ENCODE data around the gene LPAR5. TPM values are rescaled to one million over a fixed set of nuclear protein-coding genes. Genes with fewer than 3 reads are reported as not detected.

The LPAR5 gene
- total RNA-seq, 2 experiments from 2014 or later, result 2.8 to 3.0 TPM

DNA sequence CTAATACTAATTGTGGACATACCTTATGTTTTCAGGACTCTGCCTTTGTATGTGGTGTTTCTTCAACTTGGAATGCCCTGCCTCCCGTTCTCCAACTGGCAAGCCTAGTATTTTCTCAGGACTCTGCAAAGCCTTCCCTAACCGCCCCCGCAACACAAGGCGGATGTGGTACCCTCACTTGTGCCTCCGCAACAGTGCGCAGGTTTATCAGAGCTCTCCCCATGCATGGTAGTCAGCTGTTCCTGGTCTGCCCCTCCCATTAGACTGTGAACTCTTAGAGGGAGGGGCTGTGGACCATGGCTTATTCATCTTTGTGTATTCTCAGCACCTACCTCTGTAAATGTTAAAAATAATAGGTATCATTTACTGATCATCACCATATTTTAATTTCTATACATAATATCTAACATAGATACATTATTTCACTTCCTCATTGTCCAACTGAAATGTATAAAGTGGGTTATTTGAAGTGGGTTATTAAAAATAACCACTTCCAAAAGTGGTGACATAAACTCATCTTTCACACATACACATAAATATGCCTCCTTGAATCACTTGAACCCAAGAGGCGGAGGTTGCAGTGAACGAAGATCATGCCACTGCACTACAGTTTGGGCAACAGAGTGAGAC is 9.0 kb downstream of the LPAR5 start:
- ATAC-seq (ENCODE audit: poor library complexity) (peak; percentile 31), DNase-seq (peak in 1 of 14 experiments; percentile 40)
- H3K9me3 Mint-ChIP-seq, result no peaks in the 10 kb centered on the region
- TF ChIP-seq, protein P1, sequence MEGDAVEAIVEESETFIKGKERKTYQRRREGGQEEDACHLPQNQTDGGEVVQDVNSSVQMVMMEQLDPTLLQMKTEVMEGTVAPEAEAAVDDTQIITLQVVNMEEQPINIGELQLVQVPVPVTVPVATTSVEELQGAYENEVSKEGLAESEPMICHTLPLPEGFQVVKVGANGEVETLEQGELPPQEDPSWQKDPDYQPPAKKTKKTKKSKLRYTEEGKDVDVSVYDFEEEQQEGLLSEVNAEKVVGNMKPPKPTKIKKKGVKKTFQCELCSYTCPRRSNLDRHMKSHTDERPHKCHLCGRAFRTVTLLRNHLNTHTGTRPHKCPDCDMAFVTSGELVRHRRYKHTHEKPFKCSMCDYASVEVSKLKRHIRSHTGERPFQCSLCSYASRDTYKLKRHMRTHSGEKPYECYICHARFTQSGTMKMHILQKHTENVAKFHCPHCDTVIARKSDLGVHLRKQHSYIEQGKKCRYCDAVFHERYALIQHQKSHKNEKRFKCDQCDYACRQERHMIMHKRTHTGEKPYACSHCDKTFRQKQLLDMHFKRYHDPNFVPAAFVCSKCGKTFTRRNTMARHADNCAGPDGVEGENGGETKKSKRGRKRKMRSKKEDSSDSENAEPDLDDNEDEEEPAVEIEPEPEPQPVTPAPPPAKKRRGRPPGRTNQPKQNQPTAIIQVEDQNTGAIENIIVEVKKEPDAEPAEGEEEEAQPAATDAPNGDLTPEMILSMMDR (IDR thresholded peaks at IDR 0.05), result no peak
- H3K4me1 ChIP-seq (ENCODE audit: insufficient read depth, low read length), result peaks cover 31% of the 10 kb centered on the region
- no peaks in the 10 kb centered on the region for H3K27me3 Mint-ChIP-seq
- H3K4me3 ChIP-seq (ENCODE audit: low read length), result peak overlapping the region; percentile 58
- no peaks in the 10 kb centered on the region for H3K27me3 ChIP-seq (ENCODE audit: control insufficient read depth in 1 of 2, insufficient read depth in 2 of 2, low read length in 2 of 2)
- no peaks in the 10 kb centered on the region for H3K9me3 ChIP-seq (ENCODE audit: control insufficient read depth in 1 of 2, insufficient read depth in 1 of 2, low read length in 2 of 2)
- H3K4me1 Mint-ChIP-seq (ENCODE audit: low read depth), result peaks cover 35% of the 10 kb centered on the region
- H3K4me3 Mint-ChIP-seq, result peak overlapping the region; percentile 88
- peak overlapping the region in 1 of 2 donors; percentile 4 for H3K27ac ChIP-seq (ENCODE audit: low read depth in 1 of 2, low read length in 2 of 2)
- ChIA-PET POLR2A (interaction anchor here (0.6 to 2.8 kb wide), 9 partner anchors 14 to 246 kb away, joined by 3 to 15 read pairs (median 5); partner anchors contain the start of genes COPS7A, NOP2, SPSB2 and ZNF384), CTCF (interaction anchor here (1.1 kb wide), 1 partner anchor 201 kb away, joined by 3 read pairs; the partner anchor contains the start of gene P3H3)
- peaks cover 6% of the 10 kb centered on the region for H3K36me3 Mint-ChIP-seq (ENCODE audit: low read depth)
- intact Hi-C loops (cut with DNase I, micrococcal nuclease), result no loop called here
- peak overlapping the region; percentile 70 for H3K27ac Mint-ChIP-seq
- no peaks in the 10 kb centered on the region for H3K36me3 ChIP-seq (ENCODE audit: insufficient read depth, low read length)

DNA sequence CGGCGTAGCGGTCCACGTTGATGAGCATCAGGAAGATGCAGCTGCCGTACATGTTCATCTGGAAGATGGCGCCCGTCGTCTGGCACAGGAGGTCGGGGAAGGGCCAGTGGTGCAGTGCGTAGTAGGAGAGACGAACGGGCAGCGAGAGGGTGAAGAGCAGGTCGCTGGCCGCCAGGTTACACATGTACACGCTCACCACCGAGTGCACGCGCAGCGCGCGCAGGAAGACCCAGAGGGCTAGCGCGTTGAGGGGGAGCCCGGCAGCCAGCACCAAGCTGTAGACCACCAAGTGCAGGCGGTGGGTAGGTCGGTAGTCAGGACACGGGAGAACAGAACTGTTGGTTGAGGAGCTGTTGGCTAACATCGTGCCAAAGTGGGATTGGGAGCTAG is 14.9 kb downstream of the LPAR5 start:
- POLR2A ChIA-PET, result interaction anchor here (0.7 to 2.9 kb wide), 8 partner anchors 11 to 169 kb away, joined by 3 to 22 read pairs (median 4); partner anchors contain the start of genes CD4 and ZNF384
- Histone ChIP-seq H3K4me1 (ENCODE audit: insufficient read depth, low read length) (peaks cover 13% of the 10 kb centered on the region), H3K9me3 (ENCODE audit: control insufficient read depth in 1 of 2, insufficient read depth in 1 of 2, low read length in 2 of 2) (no peaks in the 10 kb centered on the region), H3K27me3 (ENCODE audit: control insufficient read depth in 1 of 2, insufficient read depth in 2 of 2, low read length in 2 of 2) (no peaks in the 10 kb centered on the region), H3K27ac (ENCODE audit: low read depth in 1 of 2, low read length in 2 of 2) (peak overlapping the region in 1 of 2 donors; percentile 21), H3K4me3 (ENCODE audit: low read length) (peak overlapping the region; percentile 17), H3K36me3 (ENCODE audit: insufficient read depth, low read length) (peaks cover 9% of the 10 kb centered on the region)
- no peaks in the 10 kb centered on the region for H3K27me3 Mint-ChIP-seq
- no peak for DNase-seq
- CTCF ChIA-PET, result interaction anchor here (1.1 to 1.5 kb wide), 4 partner anchors 9 to 103 kb away, joined by 3 to 5 read pairs (median 4); partner anchors contain the start of genes COPS7A and ZNF384
- ATAC-seq (ENCODE audit: poor library complexity), result no peak
- no peaks in the 10 kb centered on the region for H3K9me3 Mint-ChIP-seq
- TF ChIP-seq, protein P1 (IDR thresholded peaks at IDR 0.05), result no peak
- peaks cover 15% of the 10 kb centered on the region for H3K4me1 Mint-ChIP-seq (ENCODE audit: low read depth)
- peak overlapping the region; percentile 70 for H3K4me3 Mint-ChIP-seq
- intact Hi-C loops (cut with DNase I, micrococcal nuclease), result loop anchor here in 1 of 2 experiments (2.0 kb wide), 1 partner anchor 22 kb away; no protein-coding TSS in a partner anchor
- H3K36me3 Mint-ChIP-seq (ENCODE audit: low read depth), result peaks cover 6% of the 10 kb centered on the region
- peak overlapping the region; percentile 65 for H3K27ac Mint-ChIP-seq

DNA sequence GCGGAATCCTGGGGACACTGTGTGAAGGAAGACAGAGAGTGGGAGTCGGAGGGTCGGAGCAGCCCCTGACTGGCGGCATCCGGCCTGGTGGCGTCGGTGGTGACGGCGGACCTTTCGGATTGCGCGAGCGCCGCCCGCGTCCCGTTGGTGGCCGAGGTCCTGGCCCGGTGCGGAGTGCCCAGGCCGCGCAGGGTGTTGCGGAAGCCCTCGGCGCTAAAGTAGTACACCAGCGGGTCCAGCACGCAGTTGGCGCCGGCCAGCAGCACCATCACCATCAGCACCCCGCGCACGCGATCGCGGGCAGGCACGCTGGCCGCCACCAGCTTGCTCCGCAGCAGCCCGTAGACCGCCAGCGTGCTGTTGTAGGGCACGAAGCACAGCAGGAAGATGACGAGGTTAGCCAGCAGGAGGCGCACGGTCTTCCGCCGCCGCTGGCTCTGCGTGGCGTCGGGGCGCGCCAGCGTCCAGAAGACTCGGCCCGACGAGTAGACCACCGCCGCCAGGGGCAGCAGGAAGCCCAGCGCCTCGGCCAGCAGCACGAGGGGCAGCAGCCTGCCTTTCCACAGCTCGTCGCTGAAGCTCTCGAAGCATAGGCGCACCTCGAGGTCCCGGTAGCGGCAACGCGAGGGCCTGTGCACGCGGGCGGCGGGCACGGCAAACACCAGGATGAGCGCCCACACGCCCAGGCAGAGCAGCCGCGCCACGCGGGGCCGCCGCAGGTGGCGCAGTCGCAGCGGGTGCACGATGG is 15.4 kb downstream of the LPAR5 start:
- no peaks in the 10 kb centered on the region for H3K27me3 Mint-ChIP-seq
- ChIA-PET CTCF (interaction anchor here (0.6 to 1.5 kb wide), 6 partner anchors 10 to 104 kb away, joined by 3 to 5 read pairs (median 3); partner anchors contain the start of genes COPS7A and ZNF384), POLR2A (interaction anchor here (0.6 to 2.9 kb wide), 6 partner anchors 12 to 169 kb away, joined by 3 to 22 read pairs (median 6); partner anchors contain the start of genes CD4 and ZNF384)
- Histone ChIP-seq H3K9me3 (ENCODE audit: control insufficient read depth in 1 of 2, insufficient read depth in 1 of 2, low read length in 2 of 2) (no peaks in the 10 kb centered on the region), H3K36me3 (ENCODE audit: insufficient read depth, low read length) (peaks cover 9% of the 10 kb centered on the region), H3K27me3 (ENCODE audit: control insufficient read depth in 1 of 2, insufficient read depth in 2 of 2, low read length in 2 of 2) (no peaks in the 10 kb centered on the region), H3K27ac (ENCODE audit: low read depth in 1 of 2, low read length in 2 of 2) (peak overlapping the region in 1 of 2 donors; percentile 21), H3K4me1 (ENCODE audit: insufficient read depth, low read length) (peaks cover 13% of the 10 kb centered on the region), H3K4me3 (ENCODE audit: low read length) (peak overlapping the region; percentile 17)
- TF ChIP-seq, protein P1 (IDR thresholded peaks at IDR 0.05), result peak; percentile 75
- DNase-seq, result peak in 12 of 14 experiments; percentile 26 to 85 (median 50)
- H3K4me3 Mint-ChIP-seq, result peak overlapping the region; percentile 70
- peak; percentile 75 for ATAC-seq (ENCODE audit: poor library complexity)
- peaks cover 15% of the 10 kb centered on the region for H3K4me1 Mint-ChIP-seq (ENCODE audit: low read depth)
- peak overlapping the region; percentile 65 for H3K27ac Mint-ChIP-seq
- H3K9me3 Mint-ChIP-seq, result no peaks in the 10 kb centered on the region
- intact Hi-C loops (cut with DNase I, micrococcal nuclease), result loop anchor here in 1 of 2 experiments (2.0 kb wide), 1 partner anchor 22 kb away; no protein-coding TSS in a partner anchor
- H3K36me3 Mint-ChIP-seq (ENCODE audit: low read depth), result peaks cover 6% of the 10 kb centered on the region

Measured in CD4-positive, alpha-beta T cell (primary cell).